ENCODE data around the gene MS4A14.
"Not testable (repeated sequence)": the region's sequence is repeated elsewhere in the genome, so short reads cannot be mapped to it uniquely, and the experiment has no call there.

Gene MS4A14

GRCh38 chr11:60390419-60390818 lies 5.8 kb upstream of the MS4A14 start:
- no peak for DNase-seq (ENCODE audit: low read depth)

DNA sequence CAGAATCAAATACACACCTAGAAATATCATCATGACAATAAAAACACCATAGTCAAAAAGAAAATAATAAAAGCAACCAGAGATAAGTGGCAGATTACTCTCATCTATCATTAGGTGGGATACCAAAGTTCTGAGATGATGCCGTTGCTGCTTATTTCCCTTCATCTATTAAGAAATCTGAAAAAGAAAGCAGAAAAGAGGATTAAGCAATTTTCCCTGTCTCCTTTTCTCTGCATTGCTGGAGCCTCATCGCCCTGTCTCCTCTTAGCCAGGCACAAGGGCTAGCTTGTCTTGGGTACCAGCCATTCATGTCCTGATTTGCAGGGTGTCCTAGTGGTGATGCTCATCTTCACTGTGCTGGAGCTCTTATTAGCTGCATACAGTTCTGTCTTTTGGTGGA lies 3.9 kb upstream of the MS4A14 start:
- DNase-seq (ENCODE audit: low read depth) = no peak

DNA sequence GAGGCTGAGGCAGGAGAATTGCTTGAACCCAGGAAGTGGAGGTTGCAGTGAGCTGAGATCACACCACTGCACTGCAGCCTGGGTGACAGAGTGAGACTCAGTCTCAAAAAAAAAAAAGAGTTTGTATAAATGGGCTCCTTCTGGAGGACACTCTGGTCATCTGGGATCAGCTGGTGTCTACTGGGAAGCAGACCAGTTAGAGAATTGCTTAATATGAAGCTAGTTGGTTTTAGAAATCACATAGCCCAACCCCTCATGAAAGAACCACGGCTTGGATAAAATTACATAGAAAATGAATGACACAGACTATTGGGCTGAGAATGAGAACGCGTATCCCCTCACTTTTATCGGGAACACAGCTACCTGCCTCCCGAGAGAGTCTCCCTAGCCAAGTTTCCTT lies 3.2 kb upstream of the MS4A14 start:
- no peak for DNase-seq (ENCODE audit: low read depth)

GRCh38 chr11:60394666-60395380 lies 1.4 kb upstream of the MS4A14 start:
- no peak for DNase-seq (ENCODE audit: low read depth)

DNA sequence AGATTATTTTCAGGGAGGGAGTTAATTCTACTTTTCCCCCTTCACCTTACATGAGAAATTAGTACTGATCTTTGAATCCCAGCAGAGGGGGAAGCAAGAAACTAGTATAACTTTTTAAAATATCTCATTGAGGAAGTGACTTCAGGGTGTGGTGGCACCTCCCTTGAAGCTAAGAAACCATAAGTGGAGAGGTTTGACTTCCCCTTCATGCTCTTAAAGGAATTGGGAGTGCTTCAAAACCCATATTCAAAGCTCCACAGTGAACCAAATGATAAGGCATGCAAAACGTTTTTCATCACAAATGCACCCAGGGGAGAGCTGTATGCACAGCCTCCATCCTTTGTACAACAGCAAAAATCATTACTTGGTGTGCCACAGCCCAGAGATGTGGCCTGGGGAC lies 540 bp downstream of the MS4A14 start:
- DNase-seq (ENCODE audit: low read depth) = no peak

GRCh38 chr11:60420015-60420414 lies 23.8 kb downstream of the MS4A14 start:
- DNase-seq (ENCODE audit: low read depth) = no peak

GRCh38 chr11:60422609-60423008 lies 26.4 kb downstream of the MS4A14 start:
- no peak for DNase-seq (ENCODE audit: low read depth)

- DNase-seq (ENCODE audit: low read depth) = no peak
These were observed 32.3 kb downstream of the MS4A14 start for GRCh38 chr11:60428517-60428916.

- DNase-seq (ENCODE audit: low read depth) = no peak
These were observed 33.0 kb downstream of the MS4A14 start, which contains the start of gene MS4A5 for GRCh38 chr11:60429272-60429671. MS4A5 (plus strand) TSS chr11:60429572; CDS start chr11:60429675, 103 bp downstream.

- no peak for DNase-seq (ENCODE audit: low read depth)
These were observed 35.0 kb downstream of the MS4A14 start for GRCh38 chr11:60431251-60431650.

DNA sequence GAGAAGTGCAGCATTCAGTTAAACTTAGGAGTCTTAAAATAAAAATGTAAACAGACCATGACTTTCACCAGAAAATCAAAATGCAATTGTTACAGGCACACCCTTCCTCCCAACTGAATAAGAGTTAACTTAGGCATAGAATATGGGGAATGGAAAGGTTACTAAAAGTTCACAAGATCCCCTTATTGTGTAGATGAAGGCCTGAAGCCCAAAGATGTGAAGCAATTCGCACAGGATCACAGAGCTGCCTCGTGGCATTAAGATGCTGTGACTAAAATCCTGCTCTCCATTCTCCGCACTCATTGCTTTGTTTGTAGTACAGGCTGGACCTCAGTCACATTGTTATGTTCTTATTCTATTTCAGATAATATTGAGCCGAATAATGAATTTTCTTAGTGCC lies 37.1 kb downstream of the MS4A14 start:
- DNase-seq (ENCODE audit: low read depth) = no peak

- no peak for DNase-seq (ENCODE audit: low read depth)
These were observed 50.8 kb downstream of the MS4A14 start for GRCh38 chr11:60447070-60447469.

- DNase-seq (ENCODE audit: low read depth) = no peak
These were observed 51.6 kb downstream of the MS4A14 start for GRCh38 chr11:60447846-60448245.

- not testable (repeated sequence) for DNase-seq (ENCODE audit: low read depth)
These were observed 54.9 kb downstream of the MS4A14 start for GRCh38 chr11:60451185-60451584.

DNA sequence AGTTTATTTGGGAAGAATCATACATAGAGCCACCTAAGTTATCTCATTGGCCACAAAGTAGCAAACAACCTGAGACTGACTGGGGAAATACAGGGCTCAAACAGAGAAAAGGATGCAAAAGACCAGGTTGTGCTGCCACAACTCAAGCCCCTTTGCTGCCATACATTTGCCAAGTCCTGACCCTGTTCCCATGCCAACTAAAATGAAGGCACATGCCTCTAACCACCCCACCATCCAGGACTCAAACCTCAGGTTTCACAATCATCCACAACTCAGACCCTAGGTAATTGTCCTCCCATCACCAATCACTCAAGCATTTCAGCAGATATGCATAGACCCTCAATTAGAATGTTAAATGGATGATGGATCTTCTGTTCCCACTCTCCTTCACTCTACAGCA lies 58.0 kb downstream of the MS4A14 start:
- no peak for DNase-seq (ENCODE audit: low read depth)

- DNase-seq (ENCODE audit: low read depth) = no peak
These were observed 59.3 kb downstream of the MS4A14 start, which contains the start of gene MS4A1 for GRCh38 chr11:60455531-60456042. MS4A1 (plus strand) TSS chr11:60455847; CDS start chr11:60462375, 6,528 bp downstream.

DNA sequence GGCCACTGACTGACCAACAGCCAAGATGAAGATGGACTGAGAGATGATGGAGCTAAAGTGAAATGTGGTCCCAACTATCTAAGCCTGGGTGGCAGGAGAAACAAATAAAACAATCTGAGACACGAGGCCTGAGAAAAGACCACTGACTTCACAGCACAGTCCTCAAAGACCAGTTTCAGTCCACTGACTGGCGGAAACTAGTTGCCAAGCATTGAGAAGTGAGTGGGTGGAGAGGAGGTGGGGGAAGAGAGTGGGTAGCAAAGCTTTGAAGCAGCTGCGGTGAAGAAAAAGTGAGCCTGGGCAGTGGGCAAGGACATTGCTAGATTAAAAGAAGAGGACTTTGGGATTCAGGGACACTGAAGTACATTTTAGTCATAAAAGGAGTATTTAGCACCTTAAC lies 61.3 kb downstream of the MS4A14 start:
- DNase-seq (ENCODE audit: low read depth) = no peak

GRCh38 chr11:60459345-60459744 lies 63.1 kb downstream of the MS4A14 start:
- DNase-seq (ENCODE audit: low read depth) = no peak

Data from EH (cell line).